Measurements from ENCODE around the gene CFDP1.

DNA sequence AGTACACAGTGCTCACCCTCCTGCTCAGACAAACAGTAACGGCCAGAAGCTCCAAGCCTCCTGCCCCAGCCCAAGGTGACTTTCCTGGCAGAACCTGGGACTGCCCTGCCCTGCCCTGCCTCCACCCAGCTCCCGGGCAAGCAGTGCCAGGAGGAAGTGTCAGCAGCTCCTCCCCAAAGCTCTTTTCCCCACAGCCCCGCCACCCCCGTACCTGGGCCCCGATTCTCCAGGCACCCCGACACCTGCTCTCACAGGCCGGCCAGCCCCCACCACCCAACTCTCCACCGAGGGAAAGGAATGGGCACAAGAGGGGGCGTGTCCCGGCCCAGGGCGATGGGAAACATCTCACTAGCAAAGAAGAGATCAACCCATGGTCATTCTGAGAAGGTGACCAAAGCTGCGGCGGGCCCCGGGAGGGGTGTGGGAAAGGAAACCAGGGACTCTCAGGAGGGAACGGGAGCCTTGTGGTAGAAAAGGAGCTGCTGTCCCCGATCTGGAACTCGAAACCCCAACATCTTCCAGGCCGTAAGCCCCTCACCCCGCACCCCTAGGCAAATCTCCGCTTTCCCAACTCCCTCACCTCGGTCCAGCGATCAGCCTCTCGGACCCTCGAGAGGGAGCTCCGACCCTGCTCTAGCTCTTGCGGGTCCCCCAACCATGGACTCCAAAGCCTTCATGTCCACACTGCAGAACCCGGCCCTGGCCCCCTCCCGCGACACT, 183.1 kb downstream of the CFDP1 start:
- TF ChIP-seq EP300 (IDR thresholded peaks at IDR 0.05; ENCODE audit: low read depth): no peak
- TF ChIP-seq, protein P1, sequence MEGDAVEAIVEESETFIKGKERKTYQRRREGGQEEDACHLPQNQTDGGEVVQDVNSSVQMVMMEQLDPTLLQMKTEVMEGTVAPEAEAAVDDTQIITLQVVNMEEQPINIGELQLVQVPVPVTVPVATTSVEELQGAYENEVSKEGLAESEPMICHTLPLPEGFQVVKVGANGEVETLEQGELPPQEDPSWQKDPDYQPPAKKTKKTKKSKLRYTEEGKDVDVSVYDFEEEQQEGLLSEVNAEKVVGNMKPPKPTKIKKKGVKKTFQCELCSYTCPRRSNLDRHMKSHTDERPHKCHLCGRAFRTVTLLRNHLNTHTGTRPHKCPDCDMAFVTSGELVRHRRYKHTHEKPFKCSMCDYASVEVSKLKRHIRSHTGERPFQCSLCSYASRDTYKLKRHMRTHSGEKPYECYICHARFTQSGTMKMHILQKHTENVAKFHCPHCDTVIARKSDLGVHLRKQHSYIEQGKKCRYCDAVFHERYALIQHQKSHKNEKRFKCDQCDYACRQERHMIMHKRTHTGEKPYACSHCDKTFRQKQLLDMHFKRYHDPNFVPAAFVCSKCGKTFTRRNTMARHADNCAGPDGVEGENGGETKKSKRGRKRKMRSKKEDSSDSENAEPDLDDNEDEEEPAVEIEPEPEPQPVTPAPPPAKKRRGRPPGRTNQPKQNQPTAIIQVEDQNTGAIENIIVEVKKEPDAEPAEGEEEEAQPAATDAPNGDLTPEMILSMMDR (IDR thresholded peaks at IDR 0.05): no peak
